Smooth muscle cell (in vitro differentiated cells): ENCODE data around the gene HP. TPM values are rescaled to one million over a fixed set of nuclear protein-coding genes. Genes with fewer than 3 reads are reported as not detected.
A peak's percentile ranks its signal among the peaks of the same experiment; 100 is the strongest.

Source experiments
- DNase-seq: peaks from one replicate; lab custom pipeline; 2025; ENCODE audit not compliant: unreplicated experiment; lab: John Stamatoyannopoulos, UW
- H2AFZ ChIP-seq: fragments of 200-600 bp; sonication (generic); 2 replicates; pipeline ENCODE4 v1.6.0; 2016; ENCODE audit warnings: antibody characterized with exemption, low read depth, mild to moderate bottlenecking
- H3F3A ChIP-seq: fragments of 200-600 bp; sonication (generic); 2 replicates; pipeline ENCODE4 v1.6.0; 2017; ENCODE audit warnings: antibody characterized with exemption, low read depth
- H3K27ac ChIP-seq: fragments of 200-600 bp; sonication (generic); 2 replicates; pipeline ENCODE4 v1.5.1; 2016; ENCODE audit warnings: low read depth, mild to moderate bottlenecking
- H3K27me3 ChIP-seq: fragments of 200-600 bp; sonication (generic); 2 replicates; pipeline ENCODE4 v1.6.1; 2016; ENCODE audit warnings: low read depth, mild to moderate bottlenecking
- H3K36me3 ChIP-seq: fragments of 200-600 bp; sonication (generic); 2 replicates; pipeline ENCODE4 v1.5.1; 2016; ENCODE audit warnings: low read depth
- H3K4me1 ChIP-seq: fragments of 200-600 bp; sonication (generic); 2 replicates; pipeline ENCODE4 v1.5.1; 2016; ENCODE audit warnings: low read depth
- H3K4me2 ChIP-seq: fragments of 200-600 bp; sonication (generic); 2 replicates; pipeline ENCODE4 v1.6.0; 2016; ENCODE audit warnings: mild to moderate bottlenecking
- H3K4me3 ChIP-seq: fragments of 200-600 bp; sonication (generic); 2 replicates; pipeline ENCODE4 v1.5.1; 2016; ENCODE audit warnings: mild to moderate bottlenecking
- H3K79me2 ChIP-seq: fragments of 200-600 bp; sonication (generic); 2 replicates; pipeline ENCODE4 v1.6.0; 2016; ENCODE audit warnings: low read depth, mild to moderate bottlenecking
- H3K9ac ChIP-seq: fragments of 200-600 bp; sonication (generic); 2 replicates; pipeline ENCODE4 v1.6.0; 2016; ENCODE audit warnings: low read depth
- H3K9me3 ChIP-seq: fragments of 200-600 bp; sonication (generic); replicated peaks from 2 replicates; pipeline ENCODE4 v1.5.1; 2016; ENCODE audit warnings: low read depth
- H4K20me1 ChIP-seq: fragments of 200-600 bp; sonication (generic); 2 replicates; pipeline ENCODE4 v1.6.0; 2016; ENCODE audit warnings: low read depth
- WGBS: methylation state at CpG from one replicate; pipeline ENCODE4 v1.1.7; 2016; ENCODE audit warnings: low lambda C conversion rate; 5-methylcytosine and 5-hydroxymethylcytosine counted together
- polyA plus RNA-seq: library from polyadenylated mRNA; unstranded; fragments of >200 nt; fragmentation: Nextera tagmentation; extraction: Ambion mirVana; gene quantifications from 2 replicates; pipeline ENCODE4 v1.2.1, GENCODE V29; 2016
- total RNA-seq: library from RNA; depleted of rRNA; stranded (reverse); fragments of >200 nt; gene quantifications from 2 replicates; pipeline ENCODE4 v1.2.3, GENCODE V29; 2014
- TF ChIP-seq, protein P1 (sequence below): fragments of 200-600 bp; sonication (generic); IDR thresholded peaks from 2 replicates; pipeline ENCODE4 v1.5.1; 2017; ENCODE audit warnings: borderline replicate concordance, mild to moderate bottlenecking, antibody characterized with exemption; ENCODE audit not compliant: insufficient read depth, poor library complexity, severe bottlenecking

HP gene
- total and polyA plus RNA-seq, 2 experiments from 2014 or later: 0.33 TPM; not detected in 1

DNA sequence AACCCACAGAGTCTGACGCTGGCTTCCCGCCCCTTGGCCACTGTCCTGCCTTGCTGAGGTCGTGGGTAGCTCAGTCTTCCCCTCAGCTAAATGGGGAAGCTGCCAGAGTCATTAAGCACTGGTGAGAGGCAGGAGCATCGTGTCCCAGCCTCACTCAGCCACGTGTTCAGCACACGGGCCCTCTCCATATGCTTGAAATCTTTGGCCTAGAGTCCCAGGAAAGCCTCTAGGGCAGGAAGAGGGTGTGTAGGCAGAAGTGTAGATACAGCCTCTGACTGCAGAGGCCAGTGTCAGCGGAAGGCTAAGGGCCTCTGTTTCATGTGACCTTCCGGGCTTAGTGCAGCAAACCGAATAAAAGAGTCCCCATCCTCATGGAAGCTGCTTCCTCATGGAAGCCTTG is 41.7 kb upstream of the HP start:
- H3F3A ChIP-seq: no peaks in the 10 kb centered on the region
- no peak overlapping the region for H3K4me3 ChIP-seq
- no peak overlapping the region for H3K4me2 ChIP-seq
- H3K79me2 ChIP-seq: no peaks in the 10 kb centered on the region
- H3K27ac ChIP-seq: no peak overlapping the region
- H2AFZ ChIP-seq: no peak overlapping the region
- H3K9me3 ChIP-seq: no peaks in the 10 kb centered on the region
- no peak overlapping the region for H3K9ac ChIP-seq
- TF ChIP-seq, protein P1, sequence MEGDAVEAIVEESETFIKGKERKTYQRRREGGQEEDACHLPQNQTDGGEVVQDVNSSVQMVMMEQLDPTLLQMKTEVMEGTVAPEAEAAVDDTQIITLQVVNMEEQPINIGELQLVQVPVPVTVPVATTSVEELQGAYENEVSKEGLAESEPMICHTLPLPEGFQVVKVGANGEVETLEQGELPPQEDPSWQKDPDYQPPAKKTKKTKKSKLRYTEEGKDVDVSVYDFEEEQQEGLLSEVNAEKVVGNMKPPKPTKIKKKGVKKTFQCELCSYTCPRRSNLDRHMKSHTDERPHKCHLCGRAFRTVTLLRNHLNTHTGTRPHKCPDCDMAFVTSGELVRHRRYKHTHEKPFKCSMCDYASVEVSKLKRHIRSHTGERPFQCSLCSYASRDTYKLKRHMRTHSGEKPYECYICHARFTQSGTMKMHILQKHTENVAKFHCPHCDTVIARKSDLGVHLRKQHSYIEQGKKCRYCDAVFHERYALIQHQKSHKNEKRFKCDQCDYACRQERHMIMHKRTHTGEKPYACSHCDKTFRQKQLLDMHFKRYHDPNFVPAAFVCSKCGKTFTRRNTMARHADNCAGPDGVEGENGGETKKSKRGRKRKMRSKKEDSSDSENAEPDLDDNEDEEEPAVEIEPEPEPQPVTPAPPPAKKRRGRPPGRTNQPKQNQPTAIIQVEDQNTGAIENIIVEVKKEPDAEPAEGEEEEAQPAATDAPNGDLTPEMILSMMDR: no peak
- no peaks in the 10 kb centered on the region for H3K36me3 ChIP-seq
- peaks cover 4% of the 10 kb centered on the region for H3K4me1 ChIP-seq
- DNase-seq: no peak
- H4K20me1 ChIP-seq: no peaks in the 10 kb centered on the region
- WGBS: 95% methylated on average over 9 of the region's 9 CpGs
- no peaks in the 10 kb centered on the region for H3K27me3 ChIP-seq

- no peaks in the 10 kb centered on the region for H3K79me2 ChIP-seq
- TF ChIP-seq, protein P1: no peak
- peak overlapping the region; percentile 47 for H3K4me2 ChIP-seq
- no peaks in the 10 kb centered on the region for H3K27me3 ChIP-seq
- H3K9ac ChIP-seq: no peak overlapping the region
- H4K20me1 ChIP-seq: no peaks in the 10 kb centered on the region
- no peaks in the 10 kb centered on the region for H3K9me3 ChIP-seq
- DNase-seq: no peak
- H3K4me3 ChIP-seq: no peak overlapping the region
- no peaks in the 10 kb centered on the region for H3F3A ChIP-seq
- H2AFZ ChIP-seq: no peak overlapping the region
- no peaks in the 10 kb centered on the region for H3K36me3 ChIP-seq
- 58% methylated on average over 5 of the region's 5 CpGs for whole genome bisulfite sequencing
- no peaks in the 10 kb centered on the region for H3K4me1 ChIP-seq
- H3K27ac ChIP-seq: no peak overlapping the region
These were observed 40.9 kb upstream of the HP start for GRCh38 chr16:72013389-72013788.

DNA sequence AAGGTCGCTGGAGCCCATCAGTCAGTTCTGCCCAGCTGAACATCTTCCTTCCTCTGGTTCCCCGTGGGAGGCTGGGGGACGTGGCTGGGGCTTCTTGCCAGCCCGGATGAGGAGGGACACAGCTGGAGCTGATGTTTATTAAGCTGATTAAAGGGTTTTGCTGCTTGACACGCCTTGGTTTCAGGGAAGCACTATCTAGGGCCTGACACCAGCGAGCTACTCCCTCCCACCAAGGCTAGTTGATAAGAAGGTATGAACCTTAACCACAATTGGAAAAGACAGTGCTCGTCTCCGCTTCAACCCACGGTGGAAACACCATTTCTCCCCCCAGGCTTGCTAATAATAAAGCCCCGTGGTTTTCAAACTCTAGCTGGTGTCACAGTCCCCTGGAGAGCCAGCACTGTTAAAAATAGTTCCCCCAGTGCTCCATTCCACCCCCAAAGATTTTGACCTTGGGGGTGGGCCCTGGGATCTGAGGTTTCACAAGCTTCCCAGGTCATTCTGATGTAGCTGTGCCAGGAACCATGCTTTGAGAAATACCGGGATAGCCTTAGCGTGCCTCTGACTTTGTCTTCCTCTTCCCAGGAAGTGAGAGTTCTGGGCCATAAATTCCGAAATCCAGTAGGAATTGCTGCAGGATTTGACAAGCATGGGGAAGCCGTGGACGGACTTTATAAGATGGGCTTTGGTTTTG is 40.3 kb upstream of the HP start:
- TF ChIP-seq, protein P1: no peak
- H3K27ac ChIP-seq: no peak overlapping the region

DNA sequence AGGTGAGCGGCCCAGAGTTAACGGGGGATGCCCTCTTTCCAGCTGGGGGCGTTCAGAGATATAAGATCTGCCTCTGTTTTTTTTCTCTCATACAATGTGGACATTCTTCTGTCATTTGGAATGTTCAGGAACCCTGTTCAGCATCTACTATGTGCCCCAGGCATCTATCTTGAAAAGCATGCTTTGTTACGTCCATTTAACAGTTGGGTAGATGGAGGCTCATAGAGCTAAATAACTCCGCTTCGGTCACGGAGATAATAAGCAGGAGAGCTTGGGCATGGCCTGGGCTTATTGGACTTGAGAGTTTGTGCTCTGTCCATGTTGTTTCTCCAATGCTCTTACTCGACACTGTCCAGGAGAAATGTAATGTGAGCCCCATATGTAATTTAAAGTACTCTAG is 39.6 kb upstream of the HP start:
- TF ChIP-seq, protein P1: no peak
- Histone ChIP-seq H3K27ac (no peak overlapping the region), H3K4me3 (no peak overlapping the region), H4K20me1 (no peaks in the 10 kb centered on the region), H2AFZ (no peak overlapping the region), H3F3A (no peaks in the 10 kb centered on the region), H3K9me3 (no peaks in the 10 kb centered on the region), H3K4me1 (no peaks in the 10 kb centered on the region), H3K79me2 (no peaks in the 10 kb centered on the region), H3K4me2 (no peak overlapping the region), H3K27me3 (no peaks in the 10 kb centered on the region), H3K9ac (no peak overlapping the region), H3K36me3 (no peaks in the 10 kb centered on the region)
- DNase-seq: no peak
- WGBS: 97% methylated on average over 8 of the region's 8 CpGs

More for the DNA sequence above, 40.3 kb upstream of the HP start:
- H3F3A ChIP-seq: no peaks in the 10 kb centered on the region
- no peaks in the 10 kb centered on the region for H3K9me3 ChIP-seq
- peak overlapping the region; percentile 47 for H3K4me2 ChIP-seq
- no peak overlapping the region for H3K9ac ChIP-seq
- H2AFZ ChIP-seq: no peak overlapping the region
- H3K4me3 ChIP-seq: no peak overlapping the region
- H3K4me1 ChIP-seq: no peaks in the 10 kb centered on the region
- H3K27me3 ChIP-seq: no peaks in the 10 kb centered on the region
- 55% methylated on average over 15 of the region's 15 CpGs for WGBS
- DNase-seq: no peak
- H3K36me3 ChIP-seq: no peaks in the 10 kb centered on the region
- H4K20me1 ChIP-seq: no peaks in the 10 kb centered on the region
- H3K79me2 ChIP-seq: no peaks in the 10 kb centered on the region
